GM21528 (cell line): ENCODE data around the gene BCL11A.

ENCODE experiments used
- ATAC-seq: cut with Tn5 transposase; IDR thresholded peaks from one replicate; pipeline ENCODE4 v1.9.1; 2021; ENCODE audit warnings: mild to moderate bottlenecking, moderate library complexity; ENCODE audit not compliant: unreplicated experiment, low FRiP score

Gene BCL11A

DNA sequence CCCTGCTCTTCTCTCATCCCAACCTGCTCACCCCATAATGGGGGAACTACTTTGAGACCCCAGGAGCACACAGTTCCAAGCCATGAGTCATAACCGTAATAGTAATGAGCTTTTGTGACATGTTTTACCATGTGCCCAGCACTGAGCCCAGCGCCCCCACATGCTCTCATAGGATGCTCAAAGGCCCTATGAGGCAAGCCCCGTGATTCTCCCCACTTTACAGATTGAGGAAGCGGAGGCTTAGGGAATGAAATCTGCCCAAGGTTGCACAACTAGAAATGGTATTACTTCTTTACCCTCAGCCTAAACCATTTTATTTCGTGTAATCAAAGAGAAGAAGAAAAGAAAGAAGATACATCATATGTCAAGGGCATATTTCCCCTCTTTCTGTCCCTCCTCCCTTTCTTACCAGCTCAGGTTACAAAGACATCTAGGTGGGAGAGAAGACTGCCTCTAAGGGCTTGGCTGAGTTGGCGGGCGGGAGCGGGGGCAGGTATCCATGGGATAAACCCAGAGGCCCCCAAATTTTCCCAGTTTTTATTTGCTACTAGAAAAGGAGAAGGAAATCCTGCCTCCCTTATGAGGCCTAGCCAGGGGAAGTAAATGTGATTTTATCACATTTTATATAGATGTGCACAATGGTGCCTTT lies 24.2 kb downstream of the BCL11A start:
- ATAC-seq = no peak

DNA sequence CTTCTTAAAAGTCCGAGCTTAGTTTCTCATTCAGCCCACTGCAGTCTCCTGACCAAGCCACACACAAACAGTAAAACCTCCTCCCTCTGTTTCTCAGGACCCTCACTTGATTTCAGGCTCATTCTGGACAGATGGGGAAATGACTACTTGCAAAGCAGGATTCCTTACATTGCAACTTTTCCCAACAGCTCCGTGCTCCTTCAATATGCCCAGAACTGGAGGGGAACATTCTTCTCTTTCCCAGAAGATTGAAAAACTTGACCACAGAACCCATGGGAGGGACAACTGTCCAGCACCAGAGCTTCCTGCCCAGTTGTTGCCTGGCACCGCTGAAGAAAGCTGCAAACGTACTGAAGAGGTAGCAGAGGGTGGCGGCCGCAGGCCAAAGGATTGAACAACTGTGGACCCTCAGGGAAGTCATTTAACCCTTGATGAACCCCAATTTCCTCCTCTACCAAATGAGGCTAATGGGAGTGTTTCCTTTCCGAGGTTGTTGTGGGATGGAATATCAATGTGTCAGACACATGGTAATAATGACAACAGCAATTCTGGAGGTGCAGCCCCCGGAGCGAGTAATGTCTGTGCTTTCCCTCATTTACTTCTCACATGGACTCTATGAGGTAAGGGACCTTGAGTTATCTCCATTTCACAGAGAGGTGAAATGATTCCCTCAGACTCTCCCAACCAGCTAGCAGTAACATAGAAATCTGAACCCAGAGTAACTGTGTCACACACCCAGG lies 25.0 kb downstream of the BCL11A start:
- no peak for ATAC-seq

DNA sequence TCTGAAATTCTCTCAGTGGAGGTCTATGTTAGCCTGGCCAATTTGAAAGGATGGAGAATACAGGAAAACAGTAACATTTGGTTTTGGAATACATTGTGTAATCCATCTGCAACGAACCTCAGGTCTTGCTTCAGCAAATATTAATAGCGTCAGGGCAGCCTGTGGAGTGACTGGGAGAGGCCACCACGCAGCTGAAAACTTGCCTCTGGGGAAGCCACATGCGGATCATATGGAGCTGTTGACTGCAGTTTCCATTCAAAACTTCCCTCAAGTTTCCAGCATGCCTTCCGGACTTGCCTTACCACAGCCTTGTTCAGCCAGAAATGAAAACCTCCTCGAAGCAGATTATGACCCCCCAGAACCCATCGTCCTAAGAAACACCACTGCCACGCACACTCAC lies 25.7 kb downstream of the BCL11A start:
- no peak for ATAC-seq

DNA sequence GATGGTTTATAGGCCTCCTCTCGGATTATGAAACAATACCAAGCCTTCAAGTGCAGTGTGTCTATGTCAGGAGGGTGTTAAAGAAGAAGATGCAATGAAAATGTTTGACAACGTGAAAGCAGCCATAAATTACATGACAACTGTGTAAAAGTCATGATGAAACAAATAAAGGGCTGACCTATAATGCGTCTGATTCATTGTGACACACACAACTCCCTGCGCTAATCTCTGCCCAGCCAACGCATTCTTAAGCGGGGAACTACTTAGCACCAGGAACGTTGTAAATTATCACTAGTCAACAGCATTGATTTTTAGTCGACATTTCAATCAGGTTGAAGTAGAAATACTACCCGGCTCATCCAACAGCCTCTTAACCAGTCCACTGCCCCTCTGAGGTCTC lies 26.8 kb downstream of the BCL11A start:
- no peak for ATAC-seq

DNA sequence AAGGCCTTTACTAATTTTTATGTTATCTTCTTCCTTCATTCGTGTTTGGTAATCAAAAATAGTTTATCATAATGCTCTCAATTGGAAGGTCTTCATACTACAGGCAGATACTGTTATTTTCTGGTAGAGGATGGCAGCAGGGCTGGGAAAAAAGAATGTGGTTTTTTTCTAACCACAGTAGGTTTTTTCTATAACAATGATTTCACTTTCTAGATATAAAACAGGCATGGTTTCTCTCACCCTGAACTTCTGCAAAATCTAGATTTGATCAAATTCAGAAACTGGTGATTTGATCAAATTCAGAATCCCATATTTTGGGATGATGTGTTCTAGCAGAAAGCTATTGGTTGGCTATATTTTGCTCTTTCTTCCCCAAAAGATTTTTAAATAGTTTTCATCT lies 27.6 kb downstream of the BCL11A start:
- no peak for ATAC-seq

DNA sequence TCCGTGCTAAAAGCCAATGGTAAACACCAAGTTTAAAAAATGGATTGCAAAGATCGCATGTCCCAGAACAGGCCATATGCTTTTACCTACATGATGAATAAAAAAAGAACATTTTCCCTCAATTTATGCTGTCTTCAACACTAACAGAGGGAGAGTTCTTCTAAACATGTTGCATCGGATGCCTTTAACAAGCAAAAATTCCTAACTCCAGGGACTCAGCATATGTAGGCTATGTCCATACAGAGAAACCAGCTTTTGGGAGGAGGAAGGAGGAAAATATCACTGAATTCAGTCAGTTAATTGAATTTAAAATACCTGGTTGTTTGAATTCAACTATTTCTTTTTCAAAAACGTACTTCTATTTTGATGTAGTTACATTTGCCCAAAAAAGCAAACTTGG lies 28.6 kb downstream of the BCL11A start:
- no peak for ATAC-seq

DNA sequence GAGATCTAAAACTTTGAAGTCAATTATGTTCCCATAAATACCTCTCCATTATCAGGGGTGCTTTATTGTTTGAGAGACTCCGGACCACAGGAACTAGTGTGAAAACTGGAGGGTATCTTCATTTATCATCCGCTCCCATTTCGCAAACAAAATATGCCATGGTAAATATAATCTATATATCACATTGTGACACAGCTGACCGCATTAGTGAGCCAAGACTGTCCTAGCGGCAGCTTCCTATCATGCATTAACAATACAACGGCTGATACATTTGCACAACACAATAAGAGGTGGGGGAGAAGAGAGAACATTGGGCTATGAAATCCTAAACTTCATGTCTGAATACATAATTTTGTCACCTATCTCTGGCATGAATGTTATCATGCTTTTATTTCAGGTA lies 29.5 kb downstream of the BCL11A start:
- no peak for ATAC-seq

DNA sequence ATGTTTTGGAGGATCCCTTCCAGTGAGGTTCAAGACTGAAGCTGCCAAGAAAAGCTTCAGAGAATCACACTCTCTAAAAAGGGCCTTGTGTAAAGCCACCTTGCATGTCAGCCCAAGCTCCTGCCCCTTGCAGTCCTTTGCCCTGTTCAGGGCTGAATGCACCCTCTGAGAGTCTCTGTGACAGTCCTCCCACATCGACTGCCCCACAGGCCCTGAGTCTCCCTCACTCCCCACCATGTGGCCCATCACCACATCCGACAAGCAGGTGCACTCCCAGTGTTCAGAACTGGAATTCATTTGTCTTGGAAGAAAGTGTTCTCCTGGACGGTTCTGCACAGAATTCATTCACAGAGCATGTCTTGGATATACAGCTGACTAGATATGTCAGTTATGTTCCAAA lies 31.0 kb downstream of the BCL11A start:
- no peak for ATAC-seq

DNA sequence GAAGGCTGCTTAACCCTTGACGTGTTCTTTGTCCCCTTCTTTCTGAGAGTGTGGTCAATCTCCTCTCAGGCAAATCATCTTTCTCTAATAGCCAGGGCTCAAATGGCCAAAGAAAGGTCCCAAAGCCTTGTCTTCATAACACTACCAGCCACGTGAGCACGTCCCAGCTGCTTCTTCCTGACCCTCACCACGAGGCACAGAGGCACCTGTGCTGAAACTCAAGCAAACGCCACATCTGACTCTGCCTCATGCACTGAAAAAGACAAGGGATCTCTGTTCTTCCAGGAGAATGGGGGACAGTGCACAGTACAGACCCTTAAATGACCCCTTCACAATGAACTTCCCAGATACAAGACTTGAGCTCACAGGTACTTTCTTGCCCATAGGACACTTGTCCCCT lies 31.8 kb downstream of the BCL11A start:
- no peak for ATAC-seq

DNA sequence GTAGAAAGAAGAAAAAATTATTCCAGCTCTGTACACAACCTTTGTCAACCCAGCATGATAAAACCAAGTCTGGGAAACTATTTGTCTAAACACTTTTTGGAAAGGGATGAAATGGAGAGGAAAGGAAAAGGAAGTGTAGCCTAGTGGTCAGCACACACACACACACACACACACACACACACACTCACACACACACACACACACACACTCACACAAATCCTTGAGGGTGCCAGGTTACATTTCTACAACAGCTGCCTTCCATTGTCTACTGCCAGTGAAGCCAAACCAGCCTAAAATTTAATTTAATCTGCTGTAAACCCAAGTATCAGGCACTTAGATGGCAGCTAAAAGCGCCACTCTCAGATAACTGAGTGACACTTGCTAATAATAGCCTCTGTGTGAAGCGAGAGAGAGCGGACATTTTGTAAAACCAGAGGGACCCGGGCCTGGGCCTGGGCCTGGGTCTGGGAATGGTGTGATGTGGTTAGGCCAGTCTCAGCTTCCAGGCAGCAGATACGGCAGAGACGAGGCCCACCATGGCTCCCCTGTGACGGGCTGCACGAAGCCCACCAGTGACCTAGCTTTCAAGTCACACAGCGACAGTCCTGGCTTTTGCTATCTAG lies 32.4 kb downstream of the BCL11A start:
- no peak for ATAC-seq

DNA sequence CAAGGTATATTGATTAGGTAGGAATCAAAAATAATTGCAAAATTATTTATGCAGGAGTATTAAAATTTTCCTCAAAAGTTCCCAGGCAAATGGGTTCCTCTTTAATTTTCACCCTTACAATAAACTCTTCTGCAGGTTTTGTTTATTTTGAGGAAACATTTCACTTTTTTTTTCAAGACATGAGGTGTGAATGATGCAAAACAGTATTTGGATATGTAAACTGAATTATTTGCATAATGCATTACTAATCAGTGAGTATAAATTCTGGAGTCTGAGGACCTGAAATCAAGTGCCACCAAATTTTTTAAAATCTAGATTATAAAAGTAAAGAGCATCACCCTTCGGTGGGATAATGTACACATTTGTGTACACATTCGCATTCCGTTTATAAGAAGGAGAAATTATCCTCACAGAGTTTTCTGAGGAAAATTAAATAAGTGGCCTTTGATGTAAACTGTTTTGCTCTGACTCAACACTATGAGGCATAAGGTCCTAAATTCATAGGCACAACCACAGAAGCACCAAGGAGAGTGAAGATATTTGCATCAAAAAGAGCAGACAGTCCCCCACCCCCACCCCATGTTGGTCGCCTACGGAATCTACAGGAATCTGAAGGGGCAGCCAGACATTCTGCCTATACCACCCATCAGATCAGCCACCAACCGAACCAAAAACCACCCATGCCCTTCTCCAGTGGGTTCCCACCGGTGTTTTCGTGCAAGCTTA lies 33.1 kb downstream of the BCL11A start:
- ATAC-seq = no peak

DNA sequence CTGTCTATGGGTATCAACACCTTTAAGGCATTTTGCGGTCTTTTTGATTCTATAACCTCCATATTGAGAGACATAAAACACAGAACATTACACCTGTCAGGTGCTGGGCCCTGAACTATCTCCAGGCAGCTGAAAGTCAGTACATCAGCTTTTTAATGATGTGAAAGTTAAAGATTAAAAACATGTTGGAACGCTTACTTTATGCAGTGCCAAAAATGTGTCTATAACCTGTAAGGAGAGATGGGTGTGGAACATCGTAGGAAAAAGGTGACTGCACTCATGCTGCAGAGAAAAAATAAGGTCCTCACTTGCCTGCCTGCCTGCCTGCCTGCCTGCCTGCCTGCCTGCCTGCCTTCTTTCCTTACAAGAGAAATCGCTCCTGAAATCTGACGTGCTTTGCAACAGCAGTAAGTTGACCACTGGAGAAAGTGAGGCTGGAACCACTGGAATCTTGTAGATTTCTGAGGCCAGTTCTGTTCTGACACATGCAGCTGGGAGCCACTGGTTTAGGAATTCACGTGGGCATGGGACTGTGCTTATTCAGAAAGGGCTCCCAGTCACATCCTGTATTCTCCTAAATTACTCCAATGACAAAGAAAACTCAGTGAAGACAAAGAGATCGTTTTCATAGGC lies 34.1 kb downstream of the BCL11A start:
- ATAC-seq = no peak

DNA sequence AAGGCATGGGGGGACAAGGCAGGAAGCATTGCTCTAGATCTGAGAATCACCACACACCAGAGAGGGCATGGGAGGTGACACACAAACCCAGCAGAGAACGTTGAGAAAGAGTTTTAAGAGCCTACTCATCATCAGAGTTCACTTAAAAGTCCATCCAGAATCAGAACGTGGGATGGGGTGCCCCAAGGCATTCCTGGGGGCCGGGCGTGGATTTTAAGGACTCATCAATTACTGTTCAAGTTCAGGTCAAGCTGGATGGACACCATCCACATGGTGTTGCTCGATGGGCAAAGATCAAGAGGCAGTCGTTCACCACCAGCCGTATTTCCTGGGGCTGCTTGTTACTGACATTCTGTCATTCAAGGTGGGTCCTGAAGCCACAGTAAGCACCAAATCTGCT lies 34.9 kb downstream of the BCL11A start:
- ATAC-seq = no peak

DNA sequence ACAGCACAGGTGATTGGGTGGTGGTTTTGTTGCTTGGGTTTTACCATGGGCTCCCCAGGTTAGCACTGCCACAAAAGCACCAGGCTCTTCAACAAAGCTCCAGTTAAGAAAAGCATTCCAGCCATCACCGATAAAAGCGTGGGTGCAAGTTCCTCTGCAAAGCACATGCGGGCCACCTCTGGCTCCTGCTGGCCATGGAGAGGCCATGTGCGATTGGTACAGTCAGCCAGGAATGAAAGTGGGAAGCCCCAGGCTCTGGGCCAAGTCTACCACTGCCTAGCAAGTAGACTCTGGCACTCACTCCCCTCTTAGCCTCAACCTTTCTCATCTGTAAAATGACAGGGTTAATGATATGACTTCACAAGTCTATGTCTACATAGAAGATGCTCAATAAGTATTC lies 36.0 kb downstream of the BCL11A start:
- no peak for ATAC-seq

DNA sequence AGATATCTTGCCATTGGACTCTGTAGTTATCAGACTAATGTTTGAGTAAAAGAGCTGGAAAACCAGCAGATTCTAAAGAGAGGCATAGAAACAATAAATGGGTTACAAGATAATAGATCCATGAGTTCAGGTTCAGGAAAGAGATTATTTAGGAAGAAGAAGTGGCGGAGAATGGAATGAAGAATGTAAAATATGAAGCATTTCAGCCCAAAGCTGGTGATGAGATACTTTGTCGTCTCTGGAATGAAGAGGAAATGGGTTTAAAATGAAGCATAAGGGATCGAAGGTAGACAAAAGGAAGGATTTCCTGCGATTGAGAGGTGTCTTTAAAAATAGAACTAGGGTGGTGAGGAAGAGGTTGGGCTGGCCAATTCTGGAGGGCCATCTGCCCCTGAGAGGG lies 36.6 kb downstream of the BCL11A start:
- ATAC-seq = no peak

DNA sequence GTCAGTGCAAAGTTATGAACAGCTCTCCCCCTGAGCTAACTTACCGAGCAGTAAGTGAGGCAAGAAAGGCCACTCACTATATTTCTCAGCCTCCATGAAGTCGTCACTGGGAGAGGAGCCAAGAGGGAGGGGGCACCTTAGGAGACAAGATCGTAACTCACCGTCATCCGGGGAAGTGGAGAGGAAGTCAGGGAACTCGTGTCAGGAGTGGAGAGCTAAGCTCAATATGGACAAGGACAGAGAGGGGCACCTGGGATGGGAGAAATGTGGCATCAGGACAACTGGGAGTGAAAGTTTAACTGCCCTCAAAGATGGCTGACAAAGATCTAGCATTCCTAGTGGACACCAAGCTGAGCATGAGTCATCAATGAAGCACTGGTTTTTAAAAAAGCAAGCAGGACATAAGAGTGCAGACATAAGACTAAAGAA lies 37.1 kb downstream of the BCL11A start:
- peak; percentile 5 for ATAC-seq

DNA sequence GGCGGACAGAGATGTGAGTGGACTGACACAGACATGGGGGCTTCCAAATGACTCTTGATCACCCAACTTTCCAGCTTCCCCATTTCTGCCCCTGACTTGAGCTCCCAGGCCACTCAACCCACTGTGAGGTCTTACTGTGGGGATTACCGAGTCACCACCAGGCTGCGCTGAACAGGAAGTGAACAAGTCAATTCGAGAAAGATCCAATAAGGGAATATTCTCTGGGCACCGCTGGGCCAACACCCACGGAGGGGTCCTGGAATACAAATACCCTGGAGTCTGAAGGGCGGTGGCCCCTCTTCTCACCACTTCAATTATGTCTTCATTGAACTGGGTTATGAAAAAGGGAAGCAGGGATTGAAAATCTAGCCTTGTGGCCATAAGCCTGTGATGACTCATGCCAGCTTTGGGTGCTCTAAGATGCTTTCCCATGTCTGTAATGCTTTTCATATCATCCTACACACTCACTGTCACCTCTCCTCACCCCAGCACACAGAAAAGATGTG lies 37.7 kb downstream of the BCL11A start:
- ATAC-seq = peak; percentile 86

DNA sequence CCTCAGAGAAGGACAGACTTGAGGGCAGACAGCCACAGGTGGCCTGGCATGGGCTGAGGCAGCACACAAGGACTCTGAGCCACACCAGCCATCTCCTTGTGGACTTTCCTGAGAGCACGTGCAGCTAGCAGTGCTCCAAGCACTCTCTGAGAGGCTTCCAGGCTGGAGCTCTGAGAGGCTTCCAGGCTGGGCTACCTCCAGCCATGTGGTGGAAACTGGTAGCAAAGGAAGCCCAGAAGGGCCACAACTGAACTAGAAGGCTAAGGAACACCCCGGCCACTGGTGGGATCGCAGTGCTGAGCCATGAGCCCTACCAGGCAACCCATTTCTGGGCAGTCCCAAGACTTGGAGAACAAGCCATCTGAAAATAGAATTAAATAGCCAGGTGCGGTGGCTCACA lies 39.5 kb downstream of the BCL11A start:
- ATAC-seq = no peak

DNA sequence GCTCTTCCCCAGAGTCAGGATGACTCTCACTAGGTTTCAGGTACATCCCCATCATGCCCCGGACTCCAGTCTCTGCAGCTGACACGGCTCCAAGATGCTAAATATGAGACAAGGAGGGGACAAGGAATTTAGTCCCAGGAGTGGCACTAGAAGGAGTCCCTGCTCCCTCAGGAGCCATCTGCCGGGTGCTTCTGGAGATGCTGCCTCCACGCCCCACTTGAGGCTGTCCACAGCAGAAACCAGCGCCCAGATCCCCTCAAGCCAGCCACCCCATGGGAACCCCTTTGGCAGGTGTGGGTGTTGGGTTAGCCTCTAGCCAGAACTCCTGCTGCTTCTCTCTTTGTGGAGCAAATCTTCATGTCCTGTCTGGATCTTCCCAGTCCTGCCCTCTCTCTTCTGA lies 40.3 kb downstream of the BCL11A start:
- no peak for ATAC-seq

DNA sequence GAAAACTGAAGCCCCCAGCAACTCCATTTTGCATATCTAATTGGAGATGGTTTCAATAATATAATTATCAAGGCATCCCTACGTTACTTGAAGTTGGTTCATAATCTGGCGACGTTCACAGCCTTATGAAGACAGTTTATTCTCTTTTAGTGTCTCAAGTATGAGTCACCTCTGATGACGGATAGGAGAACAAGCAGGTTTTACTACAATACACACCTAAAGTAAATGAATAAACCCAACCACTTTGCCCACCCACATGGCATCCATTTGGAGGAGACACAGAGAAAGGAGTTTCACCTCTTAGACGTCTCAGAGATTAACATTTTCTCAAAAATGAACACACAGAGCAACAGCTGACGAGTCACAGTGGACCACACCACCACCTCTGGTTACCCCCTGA lies 40.8 kb downstream of the BCL11A start:
- ATAC-seq = no peak
